EH (cell line): ENCODE measurements around the gene ANKRD6.

Source experiments
- DNase-seq: peaks from one replicate; pipeline ENCODE4 v3.0.0-alpha.2; 2015; ENCODE audit warnings: low read depth

The ANKRD6 gene

DNA sequence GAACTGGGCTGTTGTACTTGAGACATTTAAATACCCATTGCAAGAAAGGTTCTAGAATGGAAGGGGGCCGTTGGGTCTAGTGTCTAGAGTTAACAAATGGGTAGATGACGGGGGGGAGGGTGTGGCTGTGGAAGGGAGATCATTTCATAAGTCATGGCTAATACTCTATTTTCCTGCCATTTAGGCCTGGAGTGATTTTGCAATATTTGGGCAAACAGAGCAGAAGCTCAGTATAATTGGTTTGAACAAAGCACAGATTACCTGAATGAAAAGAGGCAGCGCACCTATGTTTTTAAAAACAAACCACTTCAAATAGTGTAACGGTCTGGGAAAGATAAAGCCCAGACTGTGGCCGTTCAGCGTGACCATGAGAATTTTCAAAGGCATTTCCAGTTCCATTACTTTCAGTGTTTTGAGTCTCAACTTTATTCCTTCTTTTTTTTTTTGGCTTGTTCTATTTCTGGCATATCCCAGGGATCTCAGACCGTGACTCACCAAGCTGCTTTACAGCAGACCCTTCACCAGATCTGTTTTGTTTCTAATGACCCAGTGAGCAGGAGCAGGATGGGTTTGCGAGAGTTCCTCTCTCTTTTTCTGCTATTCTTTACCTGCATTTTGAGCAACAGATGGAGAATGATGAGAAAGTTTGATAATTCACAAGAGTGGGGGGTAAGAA lies 131.9 kb downstream of the ANKRD6 start:
- DNase-seq: peak; percentile 22

DNA sequence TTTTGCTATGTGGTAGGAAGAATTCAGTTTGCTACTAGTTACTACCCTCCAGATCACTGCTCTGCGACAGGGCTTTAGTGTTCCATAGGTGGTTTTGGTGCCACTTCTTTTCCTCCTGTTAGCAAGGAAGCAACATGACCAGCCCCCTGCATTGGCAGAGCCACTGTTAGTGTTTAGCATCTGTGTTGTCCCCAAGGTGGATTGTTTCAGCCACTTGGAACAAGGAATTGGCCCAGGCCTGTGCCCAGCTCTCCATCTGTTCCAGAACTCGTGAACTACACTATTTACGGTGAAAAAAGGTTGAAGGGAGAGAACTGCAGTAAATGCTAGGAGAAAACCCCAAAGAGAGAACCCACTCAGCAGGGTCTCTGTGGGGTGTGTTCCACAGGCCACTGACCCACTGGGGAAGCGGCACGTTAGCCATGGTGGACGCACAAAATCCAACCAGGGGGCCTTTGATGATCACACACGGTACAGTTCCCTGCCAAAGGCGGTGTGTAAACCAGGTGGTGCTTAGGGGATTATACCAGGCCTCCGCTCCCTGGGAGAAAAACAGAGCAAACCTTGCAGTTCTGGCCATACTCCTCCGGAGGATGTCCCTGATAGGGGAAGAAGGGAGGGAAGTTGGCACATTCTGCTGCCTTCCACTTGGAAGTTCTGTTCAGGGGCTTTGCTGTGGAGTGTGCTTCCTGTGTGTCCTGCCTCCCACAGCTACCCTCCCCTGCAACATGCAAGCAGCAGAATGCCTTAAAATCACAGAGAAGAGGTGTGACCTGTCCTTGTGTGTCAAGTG lies 133.3 kb downstream of the ANKRD6 start:
- DNase-seq: no peak

DNA sequence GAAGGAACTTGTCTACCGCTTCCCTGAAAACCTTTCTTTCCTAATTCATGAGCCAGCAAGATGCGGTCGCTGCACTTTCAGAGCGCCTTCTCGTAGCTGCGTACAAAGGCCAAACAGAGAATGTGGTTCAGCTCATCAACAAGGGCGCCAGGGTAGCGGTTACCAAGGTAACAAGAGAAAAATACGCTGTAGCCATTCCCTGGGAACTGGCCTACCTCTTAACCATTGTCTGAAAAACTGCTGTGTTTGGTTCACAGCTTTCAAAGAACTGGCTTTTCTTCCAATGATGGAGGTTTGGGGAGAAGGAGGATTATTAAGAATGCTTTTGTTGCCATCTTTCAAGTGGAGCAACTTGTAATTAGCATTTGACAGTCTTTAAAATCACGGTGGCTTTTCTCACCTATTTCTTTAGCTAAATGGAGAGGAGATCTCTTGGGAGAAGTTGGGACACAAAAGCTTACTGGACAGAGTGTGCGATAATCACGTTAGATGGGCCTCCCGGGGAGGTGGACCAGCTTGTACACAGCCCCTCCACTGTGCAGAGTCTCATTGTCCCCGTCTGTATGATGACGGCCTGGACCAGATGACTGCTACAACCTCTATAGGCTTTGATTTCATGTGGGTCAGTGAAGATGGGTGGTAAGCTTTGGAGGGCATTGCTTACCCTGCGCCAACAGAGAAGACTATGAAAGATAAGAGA lies 134.1 kb downstream of the ANKRD6 start:
- no peak for DNase-seq

DNA sequence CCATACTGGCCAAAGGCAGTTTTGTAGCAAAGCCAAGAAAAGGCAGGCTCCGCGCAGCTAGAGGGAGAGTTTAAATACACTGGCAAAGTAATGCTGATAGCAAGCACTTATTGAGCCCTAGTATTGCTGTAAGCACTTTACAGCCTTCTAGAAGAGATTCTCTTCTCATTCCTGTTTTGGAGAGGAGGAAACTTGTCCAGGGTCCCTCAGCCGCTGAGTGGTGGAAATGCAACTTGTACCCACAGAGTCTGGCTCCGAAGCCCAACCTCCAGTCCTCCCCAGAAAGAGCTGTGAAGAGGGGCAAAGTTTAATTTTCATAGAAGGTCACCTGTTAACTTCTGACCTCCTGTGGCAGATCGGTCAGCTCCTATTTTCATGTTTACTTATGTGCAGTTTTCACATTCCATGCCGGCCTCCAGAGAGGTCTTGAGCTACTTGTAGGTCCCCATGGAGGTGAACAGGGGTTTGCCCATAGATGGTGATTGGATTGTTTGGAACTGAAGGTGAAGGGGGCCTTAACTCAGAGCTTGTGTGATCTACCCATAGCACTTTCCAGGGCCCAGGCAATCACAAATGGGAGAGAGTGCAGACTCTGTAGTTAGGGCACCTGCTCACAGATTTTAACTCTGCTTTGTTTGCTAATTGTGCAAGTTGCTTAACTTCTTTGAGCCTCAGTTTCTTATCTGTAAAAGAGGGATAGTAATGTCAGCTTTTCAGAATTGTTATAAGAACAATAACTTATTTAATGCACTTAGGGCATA lies 134.9 kb downstream of the ANKRD6 start:
- no peak for DNase-seq

DNA sequence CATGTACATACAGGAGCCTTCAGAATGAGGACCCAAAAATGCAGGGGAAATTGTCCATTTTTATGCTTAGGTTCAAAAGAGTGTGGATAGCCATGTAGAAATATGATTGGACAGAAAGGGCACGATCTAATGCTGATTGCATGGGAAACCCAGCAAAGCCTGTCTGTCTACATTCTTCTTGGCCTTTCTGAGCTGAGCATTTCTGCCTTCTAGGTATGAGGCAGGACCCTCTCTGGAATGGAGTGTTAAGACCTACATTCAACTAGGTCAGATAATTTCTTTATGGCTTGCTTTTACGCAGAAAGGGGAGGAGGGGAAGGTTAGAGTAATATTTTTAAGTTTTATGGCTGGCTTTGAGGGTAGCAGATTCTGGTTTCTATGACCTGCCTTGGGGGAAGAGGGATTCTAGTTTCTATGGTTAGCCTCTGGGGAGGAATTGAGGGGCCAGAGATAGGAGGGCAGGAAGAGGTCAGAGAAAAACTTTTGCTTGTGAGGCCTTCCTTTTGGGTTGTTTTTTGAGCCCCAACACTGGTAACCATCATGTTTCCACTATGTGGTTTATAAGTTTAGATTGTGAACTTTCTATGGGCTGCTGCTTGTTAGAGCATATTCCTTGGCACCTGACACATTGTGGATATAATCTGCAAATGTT lies 142.1 kb downstream of the ANKRD6 start:
- DNase-seq: no peak

DNA sequence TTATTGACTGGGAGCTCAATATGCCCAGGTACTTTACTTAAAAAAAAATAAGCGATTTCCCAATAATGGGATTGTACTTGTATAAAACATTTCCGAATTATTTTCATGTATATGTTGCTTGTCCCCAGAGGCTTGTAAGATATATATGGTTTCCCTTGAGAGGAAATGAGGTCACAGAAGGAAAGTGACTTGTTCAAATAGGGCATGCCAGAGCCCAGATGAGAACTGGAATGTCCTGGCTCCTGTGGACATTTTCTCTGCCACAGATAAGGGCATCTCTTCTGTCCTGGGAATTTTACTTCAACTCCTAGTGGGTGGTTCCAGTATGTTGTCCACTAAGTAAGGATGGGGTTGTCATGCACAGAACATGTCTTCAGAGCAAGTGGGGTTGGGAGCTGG lies 142.6 kb downstream of the ANKRD6 start:
- DNase-seq: no peak

DNA sequence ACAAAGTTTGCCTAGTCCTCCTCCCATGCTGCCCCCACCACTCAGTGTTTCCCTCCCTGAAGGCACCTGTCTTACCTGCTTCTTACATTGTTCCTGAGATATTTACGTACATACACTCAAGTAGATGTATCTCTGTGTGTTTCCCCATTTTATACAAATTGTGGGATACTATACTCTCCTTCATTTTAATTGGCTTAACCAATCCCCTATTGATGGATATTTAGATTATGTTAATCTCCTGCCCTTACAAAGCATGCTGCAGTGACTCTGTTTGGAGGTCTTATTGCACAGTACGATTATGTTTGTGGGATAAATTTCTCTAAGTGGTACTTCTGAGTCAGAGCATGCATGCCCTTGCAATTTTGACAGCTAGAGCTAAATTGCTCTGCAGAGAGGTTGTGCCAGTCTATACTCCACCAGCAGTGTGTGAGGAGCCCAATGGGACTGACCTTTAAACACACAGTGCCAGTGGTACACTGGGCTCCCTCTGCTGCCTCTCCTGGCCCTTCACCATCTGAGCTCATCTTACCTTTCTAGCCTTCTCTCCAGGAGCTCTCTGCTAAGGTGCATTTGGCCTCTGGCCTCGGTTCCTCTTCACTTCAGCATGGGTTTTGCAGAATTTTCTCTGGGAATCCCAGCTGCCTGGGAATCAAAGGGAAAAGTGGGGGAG lies 148.2 kb downstream of the ANKRD6 start:
- no peak for DNase-seq

DNA sequence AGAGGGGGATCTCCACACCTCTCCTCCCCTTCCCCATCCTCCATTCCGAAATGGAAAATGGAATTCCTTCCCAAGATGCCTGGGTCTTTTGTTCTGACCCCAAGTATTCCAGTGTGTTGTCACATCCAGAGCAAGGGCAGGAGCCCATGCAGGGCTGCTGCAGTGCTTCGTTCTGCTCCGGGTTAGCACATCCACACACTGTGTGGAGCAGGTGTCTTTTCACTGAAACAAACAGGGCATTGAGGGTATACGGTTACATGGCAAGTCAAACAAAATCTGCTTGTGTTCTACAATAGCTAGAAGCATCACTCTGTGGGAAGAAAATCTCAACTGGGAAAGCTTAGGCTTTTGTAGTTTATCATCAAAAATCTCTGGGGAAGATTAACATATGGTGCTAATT lies 148.7 kb downstream of the ANKRD6 start:
- no peak for DNase-seq

DNA sequence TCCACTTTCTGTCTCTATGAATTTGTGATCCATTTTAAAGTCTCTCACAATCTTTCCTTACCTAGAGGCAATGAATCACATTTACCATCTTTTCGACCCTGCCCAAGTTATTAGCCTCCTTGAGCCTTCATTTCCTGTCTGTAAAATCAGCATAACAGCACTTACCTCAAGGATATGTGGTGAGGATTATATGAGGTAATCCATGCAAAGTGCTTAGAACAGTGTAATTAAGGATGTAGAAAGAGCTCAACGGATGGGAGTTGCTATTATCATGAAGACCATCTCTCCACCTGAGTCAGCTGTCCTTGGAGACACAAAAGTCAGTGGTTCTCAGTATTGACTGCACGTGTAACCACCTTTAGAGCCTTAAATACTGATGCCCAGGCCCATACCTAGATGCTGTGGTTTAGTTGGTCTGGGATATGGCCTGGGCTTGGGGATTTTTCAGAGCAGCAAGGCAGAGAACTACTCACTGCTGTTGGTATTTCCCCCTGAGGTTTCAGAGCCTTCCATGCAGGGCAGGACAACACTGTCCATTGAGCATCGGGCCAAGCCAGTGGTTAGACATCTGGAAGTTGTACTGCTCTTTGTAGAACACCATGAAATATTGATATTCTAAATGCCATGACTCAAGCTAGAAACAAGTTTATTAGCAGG lies 149.8 kb downstream of the ANKRD6 start:
- DNase-seq: no peak

DNA sequence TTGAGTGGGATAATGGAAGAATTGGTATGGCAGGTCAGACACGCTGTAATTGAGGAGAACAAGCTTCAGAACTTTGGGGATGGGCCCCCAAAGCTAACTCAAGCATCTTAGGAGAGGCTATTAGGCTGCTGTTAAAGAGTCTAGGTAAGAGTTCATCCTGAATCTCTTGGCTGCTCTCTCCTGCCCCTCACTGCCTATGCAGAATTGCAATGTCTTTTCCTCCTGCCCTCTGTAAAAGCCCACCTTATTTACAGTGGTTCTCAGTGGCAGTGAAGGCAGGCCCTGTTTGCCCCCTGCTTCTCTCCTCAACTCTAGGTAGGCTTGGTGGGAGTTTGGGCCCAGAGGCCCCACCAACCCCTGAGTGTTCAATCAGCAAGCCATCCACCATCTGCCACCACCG lies 150.6 kb downstream of the ANKRD6 start:
- no peak for DNase-seq

DNA sequence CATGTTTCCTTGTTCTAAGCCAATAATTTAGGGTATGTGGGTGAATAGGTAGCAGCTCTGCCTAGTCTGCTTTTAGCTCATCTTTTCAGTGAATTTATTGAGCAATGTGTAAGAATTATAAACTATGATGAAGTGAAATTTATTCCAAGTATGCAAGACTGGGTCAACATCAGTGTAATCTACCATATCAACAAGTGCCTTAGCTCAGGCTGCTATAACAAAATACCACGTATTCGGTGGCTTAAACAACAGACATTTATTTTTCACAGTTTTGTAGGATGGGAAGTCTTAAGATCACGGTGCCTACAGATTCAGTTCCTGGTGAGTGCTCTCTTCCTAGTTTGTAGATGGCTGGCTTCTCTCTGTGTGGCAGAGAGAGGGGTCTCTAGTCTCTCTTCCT lies 151.6 kb downstream of the ANKRD6 start:
- DNase-seq: no peak

DNA sequence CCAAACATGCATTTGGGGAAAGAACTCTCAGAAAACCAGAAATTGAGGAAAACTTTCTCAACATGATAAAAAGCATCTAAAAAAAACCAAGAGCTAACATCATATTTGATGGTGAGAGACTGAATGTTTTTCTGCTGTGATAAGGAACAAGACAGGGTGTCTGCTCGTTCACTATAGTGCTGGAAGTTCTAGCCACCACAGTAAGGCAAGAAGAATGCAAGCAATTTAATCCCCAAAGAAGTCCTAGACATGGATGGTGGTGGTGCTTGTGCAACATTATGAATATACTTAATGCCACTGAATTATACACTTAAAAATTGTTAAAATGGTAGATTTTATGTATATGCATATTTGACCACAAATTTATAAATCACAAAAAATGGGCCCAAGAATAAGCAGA lies 152.2 kb downstream of the ANKRD6 start:
- DNase-seq: peak; percentile 7

DNA sequence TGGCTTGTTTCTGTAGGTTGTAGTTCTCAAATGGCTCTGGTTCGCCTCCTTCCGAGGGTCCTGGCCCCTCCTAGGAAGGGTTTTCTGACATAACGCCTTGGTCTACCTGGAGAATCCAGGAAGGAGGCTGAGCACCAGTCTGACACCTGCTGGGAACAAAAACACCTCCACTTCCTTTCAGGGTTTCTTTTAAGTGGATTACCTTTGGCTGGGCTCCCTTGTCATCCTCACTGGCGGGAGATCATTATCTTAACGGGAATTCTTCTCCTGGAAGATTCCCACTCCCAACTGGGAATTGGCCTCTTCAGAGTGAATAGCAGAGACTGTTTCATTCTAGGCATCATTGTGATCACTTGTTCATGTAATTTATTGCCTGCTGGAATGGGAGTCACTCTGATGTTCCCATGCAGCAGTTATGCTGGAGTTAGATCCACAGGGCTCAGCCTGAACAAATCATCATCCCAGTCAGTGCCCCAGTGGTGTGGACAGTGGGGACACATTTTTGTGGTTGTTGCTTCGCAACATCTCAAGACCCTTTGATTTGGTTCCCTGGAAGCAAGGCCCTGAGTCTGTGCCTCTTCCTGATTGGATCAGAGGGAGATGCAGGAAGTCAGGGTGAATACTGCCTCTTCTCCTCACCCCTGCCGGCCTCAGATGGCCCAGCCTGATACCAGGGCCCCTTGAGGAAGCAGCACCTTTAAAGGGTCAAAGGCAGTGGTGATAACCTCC lies 156.5 kb downstream of the ANKRD6 start:
- DNase-seq: no peak

DNA sequence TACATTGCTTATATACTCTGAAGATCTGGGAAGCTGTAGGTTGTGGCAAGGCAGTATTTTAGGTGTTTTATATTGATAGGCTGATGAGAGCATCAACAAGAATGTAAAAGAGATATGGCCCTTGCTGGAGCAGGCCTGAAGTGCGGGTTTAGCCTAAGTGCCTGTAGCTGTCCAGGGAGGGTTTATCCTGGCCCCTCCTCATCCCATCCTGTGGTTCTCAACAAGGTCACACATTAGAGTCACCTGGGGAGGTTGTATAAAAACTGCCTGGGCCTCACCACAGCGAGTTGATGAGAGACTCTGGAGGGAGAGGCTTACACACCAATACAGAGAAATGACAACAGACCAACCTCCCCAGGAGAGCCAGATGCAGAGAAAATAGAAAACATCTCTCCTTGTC lies 157.2 kb downstream of the ANKRD6 start:
- DNase-seq: no peak

DNA sequence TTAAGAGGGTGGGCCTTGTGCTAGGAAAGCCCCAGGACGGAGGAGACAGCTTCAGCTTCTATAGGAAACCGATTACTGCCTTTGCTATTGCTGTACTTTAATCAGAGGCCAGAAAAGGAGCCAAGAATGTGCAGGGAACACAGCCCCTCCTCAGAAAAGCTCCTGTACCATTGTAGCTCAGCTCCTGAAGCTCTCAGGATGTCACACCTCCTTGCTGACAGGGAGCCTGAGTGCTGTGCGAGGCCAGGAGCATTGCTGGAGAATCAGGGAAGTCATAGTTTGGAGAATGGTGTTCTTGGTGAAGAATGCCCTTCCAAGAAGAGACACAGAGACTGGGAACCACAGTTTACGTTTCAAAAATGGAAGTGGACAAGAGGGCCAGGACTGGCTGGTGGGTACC lies 158.8 kb downstream of the ANKRD6 start:
- no peak for DNase-seq

DNA sequence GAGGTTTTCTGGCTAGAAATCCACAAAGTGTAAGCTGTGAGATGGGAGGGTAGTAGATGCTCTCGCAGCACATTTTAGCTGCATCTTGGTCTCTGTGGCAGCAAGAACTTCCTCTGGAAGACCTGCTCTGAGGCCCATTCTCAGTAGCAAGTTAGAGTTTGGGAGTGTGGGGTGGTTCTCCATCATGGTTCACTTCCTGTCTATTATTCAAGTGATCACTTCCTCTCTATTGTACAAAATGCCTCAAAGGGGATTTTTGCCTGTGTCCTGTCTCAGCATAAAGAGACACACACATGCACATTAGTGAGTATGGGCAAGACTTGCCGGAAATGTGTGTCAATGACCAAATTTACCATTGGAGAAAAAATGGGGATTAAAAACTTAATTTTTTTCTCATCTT lies 163.1 kb downstream of the ANKRD6 start:
- DNase-seq: no peak

DNA sequence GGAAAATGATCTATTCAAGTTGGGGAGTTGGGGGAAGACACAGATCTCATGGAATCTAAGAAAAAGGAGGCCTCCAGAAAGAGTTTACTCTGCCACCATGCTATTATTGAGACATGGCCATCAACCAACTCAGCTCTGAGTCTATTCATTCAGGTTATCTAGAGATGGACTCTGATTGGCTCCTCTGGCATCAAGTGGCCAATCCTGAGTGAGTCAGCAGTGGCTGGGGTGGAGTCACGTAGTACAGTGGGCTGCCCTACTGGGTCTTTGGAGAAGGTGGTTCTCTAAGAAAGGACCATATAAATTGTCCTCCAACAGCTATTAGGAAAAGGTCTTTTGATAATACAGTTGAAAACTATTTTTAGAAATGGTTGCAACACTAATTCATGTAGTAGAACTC lies 163.5 kb downstream of the ANKRD6 start:
- DNase-seq: no peak

DNA sequence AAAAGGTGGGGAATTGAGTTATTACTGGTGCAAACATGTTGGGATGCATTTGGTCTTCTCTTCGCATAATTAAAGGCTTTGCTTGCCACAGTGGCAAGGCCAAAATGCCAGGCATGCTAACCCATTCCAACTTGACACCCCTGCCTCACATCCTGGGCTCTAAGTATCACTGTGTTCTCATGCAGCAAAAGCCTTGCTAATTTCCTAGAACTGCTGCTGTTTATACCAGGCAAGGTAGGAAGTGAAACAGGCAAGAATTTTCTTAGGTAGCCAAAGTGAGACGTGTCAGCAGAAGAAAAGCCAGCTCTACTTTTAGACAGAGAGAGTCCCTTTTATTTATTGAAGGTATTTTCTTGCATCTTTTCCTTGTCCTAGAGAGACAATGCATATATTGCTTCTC lies 164.4 kb downstream of the ANKRD6 start:
- no peak for DNase-seq

DNA sequence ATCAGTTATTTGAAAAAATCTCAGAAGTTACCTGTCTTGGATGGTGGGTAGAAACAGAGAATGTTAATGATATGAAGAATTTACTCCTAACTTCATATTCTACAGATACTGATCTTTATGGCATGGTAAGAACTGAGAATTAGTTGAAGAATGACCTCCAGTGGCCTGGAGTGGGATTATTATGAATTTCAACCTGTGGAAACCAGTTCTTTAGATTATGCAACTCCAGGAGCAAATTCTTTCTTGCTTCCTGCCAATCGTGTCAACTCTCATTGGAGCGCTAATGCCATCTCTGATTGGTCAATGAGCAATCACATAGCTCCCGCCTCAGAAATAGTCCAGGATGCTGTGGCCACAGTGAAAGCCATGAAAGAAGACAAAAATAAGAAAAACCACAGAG lies 165.0 kb downstream of the ANKRD6 start:
- DNase-seq: peak; percentile 37

DNA sequence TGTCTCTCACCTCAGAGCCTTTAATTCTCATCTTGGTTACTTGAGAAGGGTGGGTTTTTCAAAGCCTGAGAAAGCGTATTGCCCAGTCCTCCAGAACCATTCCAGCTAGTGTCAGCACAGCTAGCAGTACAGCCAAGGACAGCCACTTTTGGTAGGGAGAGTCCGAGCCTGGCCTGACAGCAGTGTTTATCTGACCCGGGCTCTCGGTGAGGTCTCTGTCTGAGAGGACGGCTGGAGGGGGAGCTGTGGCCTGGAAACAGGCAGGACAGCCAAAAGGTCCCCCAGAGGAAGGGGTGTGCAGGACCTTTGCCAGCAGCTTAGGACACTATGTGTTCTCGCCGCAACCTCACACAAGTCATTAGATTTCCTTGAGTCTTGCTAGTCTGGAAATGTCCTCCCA lies 166.8 kb downstream of the ANKRD6 start:
- DNase-seq: no peak
